Natural killer cell treated with Interleukin-12 subunit alpha and Interleukin-12 subunit beta and Interleukin-15 and Interleukin-18, amount 100 ng/mL, for 72 hours (primary cell): ENCODE measurements around the gene CCDC77. TPM values are rescaled to one million over a fixed set of nuclear protein-coding genes. Genes with fewer than 3 reads are reported as not detected.
A peak's percentile ranks its signal among the peaks of the same experiment; 100 is the strongest.

Experiments used
- ATAC-seq, 2 donors: fragments of 150-1000 bp; cut with Tn5 transposase in 1 of 2; sonication (Bioruptor Pico), chemical (Tn5 transposase) in 1 of 2; 2 replicates each; pipeline ENCODE4 v1.10.0; 2021
- DNase-seq: peaks from one replicate; pipeline ENCODE4 v3.0.0; 2022; ENCODE audit warnings: low spot score
- H3K27ac Mint-ChIP-seq, 2 donors: 1 replicate in 1 of 2; 2 replicates in 1 of 2; pipeline ENCODE4 v1.8.0; 2022; ENCODE audit warnings: mixed read lengths in 2 of 2, mild to moderate bottlenecking in 1 of 2, moderate library complexity in 1 of 2
- H3K27me3 Mint-ChIP-seq, 2 donors: 1 replicate in 1 of 2; 2 replicates in 1 of 2; pipeline ENCODE4 v1.8.0; 2022; ENCODE audit warnings: mixed read lengths in 2 of 2
- H3K36me3 Mint-ChIP-seq: one replicate; pipeline ENCODE4 v1.8.0; 2022; ENCODE audit warnings: mixed read lengths
- H3K4me1 Mint-ChIP-seq, 2 donors: 1 replicate in 1 of 2; 2 replicates in 1 of 2; pipeline ENCODE4 v1.8.0; 2022; ENCODE audit warnings: low read depth in 2 of 2, mixed read lengths in 2 of 2, mild to moderate bottlenecking in 1 of 2
- H3K4me3 Mint-ChIP-seq: one replicate; pipeline ENCODE4 v1.8.0; 2022; ENCODE audit warnings: mixed read lengths
- H3K9me3 Mint-ChIP-seq: 2 replicates; pipeline ENCODE4 v1.8.0; 2022; ENCODE audit warnings: mixed read lengths
- total RNA-seq, 2 donors: library from RNA; stranded (reverse); gene quantifications; one replicate each; pipeline ENCODE4 v1.2.3, GENCODE V29; 2022

Gene CCDC77
- total RNA-seq, 2 donors from 2014 or later, result 13.4 to 23.4 TPM

GRCh38 chr12:479161-479560, 77.7 kb downstream of the CCDC77 start:
- DNase-seq (no peak), ATAC-seq (no peak)
- Mint-ChIP-seq H3K36me3 (no peaks in the 10 kb centered on the region), H3K27ac (no peak overlapping the region), H3K9me3 (no peaks in the 10 kb centered on the region), H3K27me3 (peaks cover 26 to 40% of the 10 kb centered on the region in 2 donors), H3K4me3 (no peak overlapping the region), H3K4me1 (peaks cover 3 to 5% of the 10 kb centered on the region in 2 donors)

- ATAC-seq (peak in 1 of 2 donors; percentile 20), DNase-seq (no peak)
- peaks cover 8 to 15% of the 10 kb centered on the region in 2 donors for H3K4me1 Mint-ChIP-seq
- H3K9me3 Mint-ChIP-seq, result no peaks in the 10 kb centered on the region
- peaks cover 4% of the 10 kb centered on the region for H3K36me3 Mint-ChIP-seq
- H3K27me3 Mint-ChIP-seq, result peaks cover 25 to 41% of the 10 kb centered on the region in 2 donors
- no peak overlapping the region for H3K4me3 Mint-ChIP-seq
- H3K27ac Mint-ChIP-seq, result peak overlapping the region; percentile 19 to 66
These were observed 79.7 kb downstream of the CCDC77 start for GRCh38 chr12:480831-481816.

GRCh38 chr12:482061-482460, 80.6 kb downstream of the CCDC77 start:
- DNase-seq (no peak), ATAC-seq (no peak)
- H3K27ac Mint-ChIP-seq, result peak overlapping the region; percentile 6 to 19
- H3K9me3 Mint-ChIP-seq, result no peaks in the 10 kb centered on the region
- H3K27me3 Mint-ChIP-seq, result peaks cover 26 to 45% of the 10 kb centered on the region in 2 donors
- peaks cover 10% of the 10 kb centered on the region for H3K36me3 Mint-ChIP-seq
- peaks cover 14 to 15% of the 10 kb centered on the region in 2 donors for H3K4me1 Mint-ChIP-seq
- H3K4me3 Mint-ChIP-seq, result no peak overlapping the region

- H3K4me1 Mint-ChIP-seq, result peaks cover 26 to 27% of the 10 kb centered on the region in 2 donors
- peaks cover 16% of the 10 kb centered on the region for H3K36me3 Mint-ChIP-seq
- H3K9me3 Mint-ChIP-seq, result no peaks in the 10 kb centered on the region
- H3K27ac Mint-ChIP-seq, result peak overlapping the region; percentile 2 to 79
- DNase-seq (no peak), ATAC-seq (no peak)
- H3K27me3 Mint-ChIP-seq, result peaks cover 24 to 45% of the 10 kb centered on the region in 2 donors
- no peak overlapping the region for H3K4me3 Mint-ChIP-seq
These were observed 82.7 kb downstream of the CCDC77 start for GRCh38 chr12:484096-484495.

GRCh38 chr12:490260-490659, 88.8 kb downstream of the CCDC77 start:
- ATAC-seq (no peak), DNase-seq (no peak)
- Mint-ChIP-seq H3K9me3 (no peaks in the 10 kb centered on the region), H3K27ac (peak overlapping the region in 1 of 2 donors; percentile 37), H3K4me3 (no peak overlapping the region), H3K36me3 (peaks cover 21% of the 10 kb centered on the region), H3K4me1 (peaks cover 20 to 27% of the 10 kb centered on the region in 2 donors), H3K27me3 (peaks cover 18 to 25% of the 10 kb centered on the region in 2 donors)

Other genes with a start within 250 kb of the CCDC77 start
- under 1 TPM in 1 of 2 donors, not detected in 1; 0.11 TPM for gene SLC6A12, start 187.5 kb upstream of the CCDC77 start, total RNA-seq
- 1 to 10 TPM in 1 of 2 donors, under 1 TPM in 1; 0.92 to 1.9 TPM for gene SLC6A13, start 138.8 kb upstream of the CCDC77 start, total RNA-seq
- gene KDM5A, start 12.3 kb upstream of the CCDC77 start, total RNA-seq, result 100 to 1,000 TPM; 109 to 124 TPM
- gene B4GALNT3, start 58.3 kb downstream of the CCDC77 start, total RNA-seq, result 10 to 100 TPM; 14.1 to 20.6 TPM